ENCODE measurements around the gene KCTD5.

The KCTD5 gene

DNA sequence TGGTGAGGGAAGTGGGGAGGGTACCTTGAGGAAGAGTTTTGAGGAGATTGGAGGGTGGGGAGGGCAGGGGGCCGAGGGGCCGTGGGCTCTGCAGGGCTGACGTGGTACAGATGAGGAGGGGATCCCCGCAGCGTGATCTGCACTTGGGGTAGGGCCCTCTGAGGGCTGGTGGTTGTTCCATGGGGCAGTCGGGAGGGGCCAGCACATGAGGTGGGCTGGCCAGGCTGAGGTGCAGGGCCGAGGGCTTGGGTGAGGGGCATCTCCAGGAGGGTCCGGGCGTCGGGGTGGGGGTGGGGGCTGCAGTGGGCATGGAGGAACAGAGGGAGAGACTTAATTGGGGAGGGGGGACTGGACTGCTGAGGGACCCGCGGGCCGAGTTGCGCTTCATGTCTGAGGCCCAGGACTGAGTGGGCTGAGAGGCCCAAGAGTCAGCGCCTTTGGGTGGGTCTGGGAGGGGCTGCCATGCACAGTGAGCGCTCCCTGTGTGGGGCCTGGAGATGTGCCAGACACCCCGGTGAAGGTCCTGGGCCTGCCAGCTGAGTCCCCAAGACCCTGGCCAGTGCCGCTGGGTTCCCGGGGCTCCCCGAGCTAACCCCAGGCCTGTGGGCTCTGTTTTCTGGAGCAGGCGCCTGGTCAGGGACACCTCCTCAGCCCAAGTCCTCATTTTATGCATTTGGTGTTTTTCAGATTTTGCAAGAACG lies 24.4 kb downstream of the KCTD5 start:
- H3K4me1 Mint-ChIP-seq = no peaks in the 10 kb centered on the region
- no peaks in the 10 kb centered on the region for H3K27me3 Mint-ChIP-seq
- CTCF ChIA-PET = no interaction called here
- no peak overlapping the region for H3K27ac Mint-ChIP-seq
- no peak for DNase-seq
- no peak overlapping the region for H3K4me3 Mint-ChIP-seq
- H3K9me3 Mint-ChIP-seq = no peaks in the 10 kb centered on the region
- peaks cover 9% of the 10 kb centered on the region for H3K36me3 Mint-ChIP-seq

- Mint-ChIP-seq H3K27ac (no peak overlapping the region), H3K9me3 (no peaks in the 10 kb centered on the region), H3K36me3 (peaks cover 7% of the 10 kb centered on the region), H3K4me1 (no peaks in the 10 kb centered on the region), H3K27me3 (no peaks in the 10 kb centered on the region), H3K4me3 (no peak overlapping the region)
- CTCF ChIA-PET = no interaction called here
- no peak for DNase-seq
Observed at GRCh38 chr16:2707368-2708289, 25.3 kb downstream of the KCTD5 start.

DNA sequence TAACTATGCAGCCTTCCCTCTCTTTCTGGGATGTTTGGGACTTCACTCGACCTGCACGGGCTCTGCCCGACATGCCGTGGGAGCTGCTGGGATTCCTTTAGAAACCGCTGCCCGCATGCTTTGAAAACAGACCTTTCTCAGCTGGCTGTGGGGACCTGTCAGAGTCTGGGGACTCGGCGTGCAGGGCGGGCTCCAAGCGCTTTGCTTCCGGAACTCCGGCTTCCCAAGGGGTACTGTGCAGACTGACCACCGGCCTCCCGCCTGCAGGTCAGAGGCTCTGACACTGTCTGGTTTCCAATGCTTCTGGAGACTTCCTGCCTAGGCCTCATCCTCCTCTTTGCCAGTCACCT lies 25.9 kb downstream of the KCTD5 start:
- peaks cover under 1% of the 10 kb centered on the region for H3K27me3 Mint-ChIP-seq
- H3K4me3 Mint-ChIP-seq = no peak overlapping the region
- CTCF ChIA-PET = no interaction called here
- peaks cover 7% of the 10 kb centered on the region for H3K36me3 Mint-ChIP-seq
- DNase-seq = no peak
- no peak overlapping the region for H3K27ac Mint-ChIP-seq
- no peaks in the 10 kb centered on the region for H3K4me1 Mint-ChIP-seq
- H3K9me3 Mint-ChIP-seq = no peaks in the 10 kb centered on the region

- Mint-ChIP-seq H3K9me3 (no peaks in the 10 kb centered on the region), H3K4me3 (no peak overlapping the region), H3K27me3 (peaks cover 9% of the 10 kb centered on the region), H3K4me1 (no peaks in the 10 kb centered on the region), H3K36me3 (peaks cover 7% of the 10 kb centered on the region), H3K27ac (no peak overlapping the region)
- DNase-seq = no peak
- CTCF ChIA-PET = no interaction called here
Observed at GRCh38 chr16:2708955-2709587, 26.7 kb downstream of the KCTD5 start.

GRCh38 chr16:2709588-2709984 lies 27.3 kb downstream of the KCTD5 start:
- CTCF ChIA-PET = no interaction called here
- H3K27me3 Mint-ChIP-seq = peaks cover 13% of the 10 kb centered on the region
- H3K27ac Mint-ChIP-seq = no peak overlapping the region
- H3K4me1 Mint-ChIP-seq = no peaks in the 10 kb centered on the region
- no peaks in the 10 kb centered on the region for H3K9me3 Mint-ChIP-seq
- no peak overlapping the region for H3K4me3 Mint-ChIP-seq
- DNase-seq = no peak
- peaks cover 7% of the 10 kb centered on the region for H3K36me3 Mint-ChIP-seq

GRCh38 chr16:2710021-2710710 lies 27.8 kb downstream of the KCTD5 start:
- Mint-ChIP-seq H3K36me3 (peaks cover 7% of the 10 kb centered on the region), H3K4me1 (no peaks in the 10 kb centered on the region), H3K9me3 (no peaks in the 10 kb centered on the region), H3K4me3 (no peak overlapping the region), H3K27me3 (peaks cover 19% of the 10 kb centered on the region), H3K27ac (no peak overlapping the region)
- no peak for DNase-seq
- CTCF ChIA-PET = no interaction called here

DNA sequence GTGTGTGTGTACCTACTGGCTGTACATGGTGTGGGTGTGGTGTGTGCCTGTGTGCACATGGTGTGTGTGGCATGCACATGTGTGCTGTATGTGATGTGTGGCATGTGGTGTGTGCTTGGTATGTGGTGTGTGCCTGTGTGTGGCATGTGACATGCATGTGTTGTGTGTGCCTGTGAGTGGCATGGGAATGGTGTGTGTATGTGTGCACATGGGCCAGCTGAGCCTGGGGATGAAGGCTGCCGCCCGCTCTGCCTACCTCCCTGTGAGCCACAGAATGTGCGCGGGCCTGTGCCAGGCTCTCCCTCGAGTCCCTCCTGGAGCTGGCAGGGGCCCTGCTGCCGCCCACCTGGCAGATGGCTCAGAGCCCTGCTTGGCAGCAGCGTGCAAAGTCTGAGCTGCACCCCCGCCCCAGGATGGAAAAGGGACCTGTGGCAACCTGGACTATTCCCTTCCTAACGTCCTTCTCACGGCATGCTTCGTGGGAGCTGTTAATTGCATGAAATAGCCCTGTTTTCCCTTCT lies 28.4 kb downstream of the KCTD5 start:
- DNase-seq = no peak
- H3K9me3 Mint-ChIP-seq = no peaks in the 10 kb centered on the region
- peaks cover 7% of the 10 kb centered on the region for H3K36me3 Mint-ChIP-seq
- no peak overlapping the region for H3K27ac Mint-ChIP-seq
- peaks cover 2% of the 10 kb centered on the region for H3K4me1 Mint-ChIP-seq
- H3K27me3 Mint-ChIP-seq = peaks cover 25% of the 10 kb centered on the region
- no peak overlapping the region for H3K4me3 Mint-ChIP-seq
- CTCF ChIA-PET = no interaction called here

DNA sequence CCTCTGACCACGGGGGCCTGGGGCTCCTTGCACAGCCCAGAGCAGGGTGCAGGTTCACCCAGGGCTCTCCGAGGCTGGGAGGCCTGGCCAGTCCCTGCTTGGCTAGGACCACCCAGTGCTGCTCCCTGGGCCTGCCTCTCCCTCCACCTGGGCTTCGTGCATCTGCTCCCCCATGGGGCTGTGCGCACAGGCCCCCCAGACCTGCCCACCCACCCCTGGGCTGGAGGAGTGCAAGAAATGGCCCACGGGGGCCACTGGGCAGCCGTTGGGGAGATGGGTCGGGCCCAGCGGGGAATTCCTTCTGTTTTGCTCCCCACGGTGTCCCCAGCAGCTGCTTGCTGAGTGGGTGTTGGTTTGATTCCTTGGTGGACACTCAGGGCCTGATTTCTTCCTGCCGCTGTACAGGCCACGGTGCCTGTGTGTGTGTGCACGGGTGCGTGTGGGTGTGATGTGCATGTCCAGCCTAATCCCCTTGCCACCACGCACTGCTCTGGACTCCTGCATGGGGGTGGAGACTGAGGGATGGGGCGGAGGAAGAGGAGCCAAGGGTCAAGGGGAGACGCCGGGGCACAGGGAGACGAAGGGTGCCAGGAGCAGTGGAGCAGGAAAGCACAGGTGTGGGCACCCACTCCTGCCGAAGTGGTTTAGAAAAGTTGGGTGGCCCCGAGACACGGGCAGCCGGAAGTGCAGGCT lies 29.2 kb downstream of the KCTD5 start:
- CTCF ChIA-PET = no interaction called here

DNA sequence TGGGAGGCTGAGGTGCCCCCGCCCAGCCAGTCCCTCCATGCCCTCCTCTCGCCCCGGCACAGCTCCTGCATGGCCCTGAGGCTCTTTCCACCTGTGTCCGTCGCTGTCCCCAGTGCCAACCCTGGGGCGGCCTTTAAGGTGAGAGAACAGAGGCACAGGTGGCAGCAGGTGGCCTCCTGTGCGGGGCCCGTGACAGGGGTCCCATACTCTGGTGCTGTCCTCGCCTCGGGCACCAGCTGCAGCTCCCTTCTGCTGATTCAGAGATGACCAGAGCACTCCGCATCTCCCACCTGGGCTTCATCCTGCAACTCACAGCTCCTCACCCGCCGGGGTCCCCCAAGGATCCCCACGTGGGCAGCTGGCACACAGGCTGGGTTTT lies 29.7 kb downstream of the KCTD5 start:
- CTCF ChIA-PET = no interaction called here
- Mint-ChIP-seq H3K4me3 (no peak overlapping the region), H3K9me3 (no peaks in the 10 kb centered on the region), H3K4me1 (peaks cover 4% of the 10 kb centered on the region), H3K27me3 (peaks cover 35% of the 10 kb centered on the region), H3K27ac (no peak overlapping the region), H3K36me3 (peaks cover 7% of the 10 kb centered on the region)
- no peak for DNase-seq

More for the DNA sequence above, 29.2 kb downstream of the KCTD5 start:
- Mint-ChIP-seq H3K27ac (no peak overlapping the region), H3K4me1 (peaks cover 4% of the 10 kb centered on the region), H3K27me3 (peaks cover 31% of the 10 kb centered on the region), H3K9me3 (no peaks in the 10 kb centered on the region), H3K4me3 (no peak overlapping the region), H3K36me3 (peaks cover 7% of the 10 kb centered on the region)
- DNase-seq = no peak

GRCh38 chr16:2712546-2712945 lies 30.2 kb downstream of the KCTD5 start:
- peaks cover 35% of the 10 kb centered on the region for H3K27me3 Mint-ChIP-seq
- no peaks in the 10 kb centered on the region for H3K9me3 Mint-ChIP-seq
- CTCF ChIA-PET = no interaction called here
- H3K4me3 Mint-ChIP-seq = no peak overlapping the region
- H3K36me3 Mint-ChIP-seq = peaks cover 7% of the 10 kb centered on the region
- DNase-seq = no peak
- H3K27ac Mint-ChIP-seq = no peak overlapping the region
- H3K4me1 Mint-ChIP-seq = peaks cover 4% of the 10 kb centered on the region

DNA sequence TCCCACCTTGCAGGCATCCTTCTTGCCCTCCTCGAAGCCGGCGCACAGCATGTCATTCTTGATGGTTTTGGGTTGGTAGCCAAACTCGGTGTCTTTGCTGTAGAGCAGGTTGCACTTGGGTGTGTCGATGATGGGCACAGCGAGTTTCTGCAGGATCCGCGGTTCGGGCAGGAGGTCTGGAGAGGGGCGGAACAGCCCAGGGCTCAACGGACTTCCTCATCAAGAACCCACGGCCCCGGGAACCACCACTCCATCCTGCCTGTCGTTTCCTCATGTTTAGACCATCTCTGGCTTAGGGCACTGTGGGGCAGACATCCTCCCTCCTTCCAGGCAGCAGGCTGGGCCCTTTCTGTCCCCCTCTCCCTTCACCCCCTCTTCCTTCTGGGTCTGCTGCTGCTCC lies 31.2 kb downstream of the KCTD5 start:
- no peak for DNase-seq
- CTCF ChIA-PET = no interaction called here
- Mint-ChIP-seq H3K27me3 (peaks cover 38% of the 10 kb centered on the region), H3K4me3 (no peak overlapping the region), H3K36me3 (peaks cover under 1% of the 10 kb centered on the region), H3K27ac (no peak overlapping the region), H3K4me1 (peaks cover 7% of the 10 kb centered on the region), H3K9me3 (no peaks in the 10 kb centered on the region)

- Mint-ChIP-seq H3K4me3 (no peak overlapping the region), H3K27ac (no peak overlapping the region), H3K27me3 (peaks cover 38% of the 10 kb centered on the region), H3K4me1 (peaks cover 7% of the 10 kb centered on the region), H3K36me3 (no peaks in the 10 kb centered on the region), H3K9me3 (no peaks in the 10 kb centered on the region)
- CTCF ChIA-PET = no interaction called here
- no peak for DNase-seq
Observed at GRCh38 chr16:2713985-2714774, 31.9 kb downstream of the KCTD5 start.

DNA sequence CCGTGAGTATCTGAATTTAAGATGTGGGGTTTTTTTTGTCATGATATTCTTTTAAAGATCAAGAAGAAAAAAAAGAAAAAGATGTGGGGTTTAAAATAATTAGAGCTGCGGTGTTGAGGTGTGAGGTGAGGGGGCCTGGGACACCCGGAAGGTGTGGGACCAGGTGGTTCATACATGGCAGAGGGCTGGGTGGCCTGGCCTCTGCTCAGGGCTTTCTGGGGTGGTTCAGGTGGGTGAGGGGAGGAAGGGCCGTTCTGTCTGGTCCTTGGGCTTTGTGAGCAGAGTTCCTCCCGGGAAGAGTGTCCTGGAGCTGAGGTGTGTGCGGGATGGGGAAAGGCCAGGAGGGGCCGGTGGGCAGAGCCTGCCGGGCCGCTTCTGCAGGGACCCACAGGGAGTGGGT lies 32.7 kb downstream of the KCTD5 start:
- Mint-ChIP-seq H3K27ac (no peak overlapping the region), H3K27me3 (peaks cover 38% of the 10 kb centered on the region), H3K4me1 (peaks cover 7% of the 10 kb centered on the region), H3K9me3 (no peaks in the 10 kb centered on the region), H3K4me3 (no peak overlapping the region), H3K36me3 (no peaks in the 10 kb centered on the region)
- DNase-seq = no peak
- CTCF ChIA-PET = no interaction called here
